Caco-2 (cell line): Measurements from ENCODE around the gene SERTAD2. TPM values are rescaled to one million over a fixed set of nuclear protein-coding genes. Genes with fewer than 3 reads are reported as not detected.

Experiments
- BruUV-seq: library from RNA; stranded (reverse); fragments of 400-500 nt; replicated peaks from 2 replicates; lab custom pipeline; 2021; lab: Mats Ljungman, UMichigan
- CTCF ChIA-PET: fragments of 300-600 bp; sonication (Branson Sonifier 250); formaldehyde crosslinking; loops from one replicate; lab custom pipeline; 2022; ENCODE audit warnings: antibody characterized with exemption; lab: Charles Lee
- POLR2A ChIA-PET: fragments of 300-600 bp; sonication (Branson Sonifier 250); formaldehyde crosslinking; loops from one replicate; lab custom pipeline; 2022; ENCODE audit warnings: antibody characterized with exemption; lab: Charles Lee
- DNase-seq, 2 experiments: peaks; one replicate each; pipeline versions ENCODE4 v3.0.0 to v3.0.0-alpha.2; 2020 to 2022
- H3K27me3 ChIP-seq: replicated peaks from 2 replicates; pipeline ENCODE4 v1.6.0; 2011; ENCODE audit warnings: low read length; ENCODE audit not compliant: control insufficient read depth, insufficient read depth
- H3K36me3 ChIP-seq: 2 replicates; pipeline ENCODE4 v1.5.1; 2011; ENCODE audit warnings: low read length; ENCODE audit not compliant: control insufficient read depth, insufficient read depth
- H3K4me1 ChIP-seq: fragments of 250-450 bp; sonication (Bioruptor Pico); 2 replicates; pipeline ENCODE4 v1.5.1; 2020; ENCODE audit warnings: mild to moderate bottlenecking
- H3K4me3 ChIP-seq: 2 replicates; pipeline ENCODE4 v1.5.1; 2011; ENCODE audit warnings: low read depth, mild to moderate bottlenecking, control low read depth, low read length
- H3K9me3 ChIP-seq: fragments of 250-450 bp; sonication (Bioruptor Pico); 2 replicates; pipeline ENCODE4 v1.5.1; 2020; ENCODE audit warnings: mild to moderate bottlenecking, moderate library complexity
- H3K27ac Mint-ChIP-seq: one replicate; pipeline ENCODE4 v1.8.0; 2022; ENCODE audit warnings: mixed read lengths; ENCODE audit not compliant: unreplicated experiment
- H3K27me3 Mint-ChIP-seq: one replicate; pipeline ENCODE4 v1.8.0; 2022; ENCODE audit warnings: mixed read lengths; ENCODE audit not compliant: insufficient read depth, unreplicated experiment
- H3K36me3 Mint-ChIP-seq: one replicate; pipeline ENCODE4 v1.8.0; 2022; ENCODE audit warnings: mild to moderate bottlenecking, mixed read lengths; ENCODE audit not compliant: insufficient read depth, unreplicated experiment
- H3K4me1 Mint-ChIP-seq: one replicate; pipeline ENCODE4 v1.8.0; 2022; ENCODE audit warnings: low read depth, mixed read lengths; ENCODE audit not compliant: unreplicated experiment
- H3K4me3 Mint-ChIP-seq: one replicate; pipeline ENCODE4 v1.8.0; 2022; ENCODE audit warnings: mild to moderate bottlenecking, moderate library complexity, mixed read lengths; ENCODE audit not compliant: unreplicated experiment
- H3K9me3 Mint-ChIP-seq: one replicate; pipeline ENCODE4 v1.8.0; 2022; ENCODE audit warnings: mixed read lengths; ENCODE audit not compliant: unreplicated experiment
- intact Hi-C: fragments of 100-400 bp; cut with micrococcal nuclease; formaldehyde crosslinking; loops from one replicate; pipeline ENCODE4 v1.10.0; 2022; ENCODE audit not compliant: unreplicated experiment
- total RNA-seq: library from RNA; stranded (reverse); gene quantifications from 2 replicates; pipeline ENCODE4 v1.2.3, GENCODE V29; 2022
- TF ChIP-seq, protein P1 (sequence below), 2 experiments: fragments of 200-600 bp in 1 of 2; IDR thresholded peaks; 1 replicate in 1 of 2; 2 replicates in 1 of 2; pipeline versions ENCODE4 v1.5.1 to v1.8.0; 2011 to 2022; ENCODE audit warnings: antibody characterized with exemption in 1 of 2, control low read depth in 1 of 2, inconsistent platforms in 1 of 2, low read depth in 1 of 2, low read length in 1 of 2, mild to moderate bottlenecking in 1 of 2, moderate library complexity in 1 of 2; ENCODE audit not compliant: insufficient read depth in 1 of 2, severe bottlenecking in 1 of 2, unreplicated experiment in 1 of 2

The SERTAD2 gene
- total RNA-seq, 1 experiment from 2014 or later, result 25.8 TPM

GRCh38 chr2:64679673-64680425, 26.1 kb upstream of the SERTAD2 start:
- Mint-ChIP-seq H3K4me1 (peaks cover 6% of the 10 kb centered on the region), H3K4me3 (no peak overlapping the region), H3K27ac (no peak overlapping the region), H3K9me3 (no peaks in the 10 kb centered on the region), H3K36me3 (no peaks in the 10 kb centered on the region), H3K27me3 (no peaks in the 10 kb centered on the region)
- H3K4me1 ChIP-seq, result peaks cover 13% of the 10 kb centered on the region
- no peaks in the 10 kb centered on the region for H3K36me3 ChIP-seq
- H3K27me3 ChIP-seq, result no peaks in the 10 kb centered on the region
- no peaks in the 10 kb centered on the region; the same call in 1 of the 2 replicates for H3K9me3 ChIP-seq
- intact Hi-C loops, result no loop called here
- ChIA-PET POLR2A (no interaction called here), CTCF (no interaction called here)
- H3K4me3 ChIP-seq, result no peak overlapping the region
- TF ChIP-seq, protein P1, sequence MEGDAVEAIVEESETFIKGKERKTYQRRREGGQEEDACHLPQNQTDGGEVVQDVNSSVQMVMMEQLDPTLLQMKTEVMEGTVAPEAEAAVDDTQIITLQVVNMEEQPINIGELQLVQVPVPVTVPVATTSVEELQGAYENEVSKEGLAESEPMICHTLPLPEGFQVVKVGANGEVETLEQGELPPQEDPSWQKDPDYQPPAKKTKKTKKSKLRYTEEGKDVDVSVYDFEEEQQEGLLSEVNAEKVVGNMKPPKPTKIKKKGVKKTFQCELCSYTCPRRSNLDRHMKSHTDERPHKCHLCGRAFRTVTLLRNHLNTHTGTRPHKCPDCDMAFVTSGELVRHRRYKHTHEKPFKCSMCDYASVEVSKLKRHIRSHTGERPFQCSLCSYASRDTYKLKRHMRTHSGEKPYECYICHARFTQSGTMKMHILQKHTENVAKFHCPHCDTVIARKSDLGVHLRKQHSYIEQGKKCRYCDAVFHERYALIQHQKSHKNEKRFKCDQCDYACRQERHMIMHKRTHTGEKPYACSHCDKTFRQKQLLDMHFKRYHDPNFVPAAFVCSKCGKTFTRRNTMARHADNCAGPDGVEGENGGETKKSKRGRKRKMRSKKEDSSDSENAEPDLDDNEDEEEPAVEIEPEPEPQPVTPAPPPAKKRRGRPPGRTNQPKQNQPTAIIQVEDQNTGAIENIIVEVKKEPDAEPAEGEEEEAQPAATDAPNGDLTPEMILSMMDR (IDR thresholded peaks at IDR 0.05; ENCODE audit: insufficient read depth in 1 of 2, low read depth in 1 of 2, low read length in 1 of 2, severe bottlenecking in 1 of 2, unreplicated experiment in 1 of 2), result no peak
- BruUV-seq, result no TSS peak
- no peak for DNase-seq

DNA sequence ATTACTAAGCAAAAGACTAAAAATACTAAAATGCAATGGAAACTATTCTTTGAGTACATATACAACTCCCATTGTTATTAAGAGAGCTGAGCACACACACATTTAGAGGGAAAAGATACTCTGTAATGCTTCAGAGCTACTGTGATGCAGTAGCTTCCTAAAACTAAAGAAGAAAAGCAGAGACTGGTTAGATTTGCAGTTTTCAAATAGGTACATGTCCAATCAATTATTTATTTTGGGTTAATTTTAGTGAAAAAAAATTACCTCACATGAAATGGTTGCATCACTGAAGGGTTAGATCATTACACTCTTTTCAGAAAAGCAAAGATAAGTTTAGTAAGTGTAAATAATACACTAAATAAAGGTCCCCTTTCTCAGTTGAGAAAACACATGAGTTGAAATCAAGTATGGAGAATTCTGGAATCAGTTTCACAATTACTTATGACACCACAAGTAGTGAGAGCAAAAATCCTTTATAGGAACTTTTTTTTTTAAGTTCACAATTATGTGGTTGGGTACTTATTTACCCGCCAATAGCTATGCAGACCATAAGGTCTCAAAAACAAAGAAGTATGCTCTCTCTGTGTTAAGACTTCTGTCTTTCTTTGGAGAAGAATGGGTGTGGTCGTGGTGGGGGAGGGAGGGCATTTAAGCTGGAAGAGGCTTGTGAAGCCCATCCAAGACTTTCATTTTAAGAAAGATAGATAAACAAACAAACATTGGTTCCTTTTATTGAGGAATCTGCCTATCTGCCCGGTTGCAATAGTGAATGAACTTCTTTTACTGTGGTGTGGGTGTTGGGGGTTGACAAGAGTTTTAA, 25.3 kb upstream of the SERTAD2 start:
- POLR2A ChIA-PET, result interaction anchor here (0.8 kb wide), 1 partner anchor 25 kb away, joined by 5 read pairs; the partner anchor contains the start of gene SERTAD2
- no peak overlapping the region for H3K4me3 Mint-ChIP-seq
- Histone ChIP-seq H3K4me1 (peaks cover 12% of the 10 kb centered on the region), H3K9me3 (no peaks in the 10 kb centered on the region; the same call in 1 of the 2 replicates), H3K36me3 (no peaks in the 10 kb centered on the region), H3K27me3 (no peaks in the 10 kb centered on the region), H3K4me3 (no peak overlapping the region)
- H3K36me3 Mint-ChIP-seq, result no peaks in the 10 kb centered on the region
- H3K4me1 Mint-ChIP-seq, result peaks cover 6% of the 10 kb centered on the region
- TF ChIP-seq, protein P1 (IDR thresholded peaks at IDR 0.05; ENCODE audit: insufficient read depth in 1 of 2, low read depth in 1 of 2, low read length in 1 of 2, severe bottlenecking in 1 of 2, unreplicated experiment in 1 of 2), result no peak
- no TSS peak for BruUV-seq
- H3K27ac Mint-ChIP-seq, result no peak overlapping the region
- intact Hi-C loops, result no loop called here
- no peaks in the 10 kb centered on the region for H3K27me3 Mint-ChIP-seq
- CTCF ChIA-PET, result interaction anchor here (0.7 kb wide), 1 partner anchor 34 kb away, joined by 3 read pairs; no protein-coding TSS in a partner anchor
- no peak for DNase-seq
- H3K9me3 Mint-ChIP-seq, result no peaks in the 10 kb centered on the region

GRCh38 chr2:64677530-64677929, 23.8 kb upstream of the SERTAD2 start:
- Mint-ChIP-seq H3K27ac (no peak overlapping the region), H3K4me1 (peaks cover 6% of the 10 kb centered on the region), H3K36me3 (no peaks in the 10 kb centered on the region), H3K27me3 (no peaks in the 10 kb centered on the region), H3K9me3 (no peaks in the 10 kb centered on the region), H3K4me3 (no peak overlapping the region)
- Histone ChIP-seq H3K36me3 (no peaks in the 10 kb centered on the region), H3K27me3 (no peaks in the 10 kb centered on the region), H3K4me1 (peaks cover 8% of the 10 kb centered on the region; the same call in 1 of the 2 replicates), H3K9me3 (no peaks in the 10 kb centered on the region), H3K4me3 (no peak overlapping the region)
- ChIA-PET POLR2A (no interaction called here), CTCF (no interaction called here)
- DNase-seq, result no peak
- BruUV-seq, result no TSS peak
- intact Hi-C loops, result no loop called here
- TF ChIP-seq, protein P1 (IDR thresholded peaks at IDR 0.05; ENCODE audit: insufficient read depth in 1 of 2, low read depth in 1 of 2, low read length in 1 of 2, severe bottlenecking in 1 of 2, unreplicated experiment in 1 of 2), result no peak
